Mononuclear cell (primary cell): ENCODE data around the gene RXFP1. TPM values are rescaled to one million over a fixed set of nuclear protein-coding genes. Genes with fewer than 3 reads are reported as not detected.

Experiments used
- H3K27me3 ChIP-seq: 2 replicates; pipeline ENCODE4 v1.6.0; 2011; ENCODE audit warnings: low read length, control low read depth; ENCODE audit not compliant: insufficient read depth
- H3K4me1 ChIP-seq: 2 replicates; pipeline ENCODE4 v1.5.1; 2011; ENCODE audit warnings: mild to moderate bottlenecking, low read length, control low read depth; ENCODE audit not compliant: insufficient read depth
- H3K4me3 ChIP-seq: 2 replicates; pipeline ENCODE4 v1.5.1; 2011; ENCODE audit warnings: mild to moderate bottlenecking, low read length, moderate library complexity
- H3K9me3 ChIP-seq: 2 replicates; pipeline ENCODE4 v1.5.1; 2011; ENCODE audit warnings: low read depth, mild to moderate bottlenecking, control low read depth, low read length
- total RNA-seq: library from RNA; depleted of rRNA; stranded (reverse); fragments of >200 nt; gene quantifications from one replicate; pipeline ENCODE4 v1.2.3, GENCODE V29; 2012

Gene RXFP1
- total RNA-seq, 1 donor = not detected

DNA sequence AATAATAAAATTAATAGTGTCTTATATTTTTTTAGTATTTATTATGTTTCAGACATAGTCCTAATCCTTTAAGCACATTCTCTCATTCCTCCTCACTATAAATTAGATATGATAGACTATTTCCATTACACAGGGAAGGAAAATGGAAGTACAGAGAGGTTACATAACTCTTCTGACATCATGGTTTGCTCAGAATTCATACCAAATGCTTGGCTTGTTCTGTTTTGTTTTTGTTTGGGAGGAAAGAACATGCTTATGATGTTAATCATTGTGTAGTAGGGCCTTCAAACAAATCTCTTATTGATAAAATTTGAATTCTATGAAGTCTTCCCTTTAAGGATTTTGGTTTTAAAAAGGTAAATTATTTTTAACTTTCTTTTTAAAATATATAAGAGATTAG is 59.5 kb downstream of the RXFP1 start:
- Histone ChIP-seq H3K27me3 (no peaks in the 10 kb centered on the region), H3K4me1 (no peaks in the 10 kb centered on the region), H3K4me3 (no peak overlapping the region)

DNA sequence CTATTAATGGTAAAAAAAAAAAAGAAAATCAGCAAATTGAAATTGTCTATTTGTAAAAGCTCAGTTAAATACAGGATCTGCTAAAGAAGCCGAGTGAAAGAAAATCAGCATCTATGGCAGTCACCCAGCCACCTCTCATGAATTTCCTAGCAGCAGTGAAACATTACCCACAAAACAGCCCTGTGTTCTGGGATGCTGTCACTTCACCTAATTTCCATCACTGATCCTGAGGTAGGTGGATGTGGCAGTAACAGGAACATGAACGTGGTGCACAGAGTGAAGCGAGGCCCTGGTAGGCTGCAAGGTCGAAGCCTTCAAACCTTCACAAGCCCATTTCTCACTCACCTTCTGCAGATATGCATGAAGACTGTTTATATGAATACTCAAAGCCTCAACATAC is 65.2 kb downstream of the RXFP1 start:
- Histone ChIP-seq H3K27me3 (peaks cover 8% of the 10 kb centered on the region), H3K4me1 (no peaks in the 10 kb centered on the region), H3K4me3 (no peak overlapping the region), H3K9me3 (no peaks in the 10 kb centered on the region)

More for the DNA sequence above, 59.5 kb downstream of the RXFP1 start:
- no peaks in the 10 kb centered on the region for H3K9me3 ChIP-seq

DNA sequence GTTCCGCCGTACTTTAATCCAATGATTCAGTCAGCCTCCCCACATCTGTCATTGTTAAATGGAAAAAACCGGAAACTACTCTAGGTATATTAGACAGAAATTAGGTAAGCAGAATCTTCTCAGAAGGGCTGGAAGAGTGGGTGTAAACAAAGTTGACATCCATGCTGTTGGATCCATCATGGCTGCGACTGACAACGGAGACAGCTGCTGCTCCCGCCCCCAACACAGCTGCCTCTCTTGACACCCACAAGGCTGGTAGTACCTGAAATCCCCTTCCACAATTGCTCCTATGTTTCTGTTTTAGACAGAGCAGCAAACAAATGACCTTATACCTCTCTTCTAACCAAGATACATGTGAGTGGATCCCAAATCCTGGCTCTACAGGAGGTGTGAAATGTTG is 66.6 kb downstream of the RXFP1 start:
- peaks cover 8% of the 10 kb centered on the region for H3K27me3 ChIP-seq
- H3K4me3 ChIP-seq = no peak overlapping the region
- H3K9me3 ChIP-seq = no peaks in the 10 kb centered on the region
- no peaks in the 10 kb centered on the region for H3K4me1 ChIP-seq

DNA sequence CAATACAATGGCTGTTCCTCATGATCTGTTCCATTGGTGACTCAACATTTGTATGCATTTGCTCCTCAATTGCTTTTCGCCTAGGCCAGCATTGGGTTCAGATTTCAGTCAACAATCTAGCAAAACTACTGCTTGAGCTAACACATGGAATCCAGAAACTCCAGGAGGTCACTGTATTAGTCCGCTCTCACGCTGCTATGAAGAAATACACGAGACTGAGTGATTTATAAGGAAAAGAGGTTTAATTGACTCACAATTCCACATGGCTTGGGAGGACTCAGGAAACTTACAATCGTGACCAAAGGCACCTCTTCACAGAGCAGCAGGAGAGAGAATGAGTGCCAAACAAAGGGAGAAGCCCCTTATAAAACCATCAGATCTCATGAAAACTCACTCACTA is 67.1 kb downstream of the RXFP1 start:
- H3K9me3 ChIP-seq = no peaks in the 10 kb centered on the region
- H3K4me3 ChIP-seq = no peak overlapping the region
- H3K4me1 ChIP-seq = no peaks in the 10 kb centered on the region
- H3K27me3 ChIP-seq = peaks cover 8% of the 10 kb centered on the region

DNA sequence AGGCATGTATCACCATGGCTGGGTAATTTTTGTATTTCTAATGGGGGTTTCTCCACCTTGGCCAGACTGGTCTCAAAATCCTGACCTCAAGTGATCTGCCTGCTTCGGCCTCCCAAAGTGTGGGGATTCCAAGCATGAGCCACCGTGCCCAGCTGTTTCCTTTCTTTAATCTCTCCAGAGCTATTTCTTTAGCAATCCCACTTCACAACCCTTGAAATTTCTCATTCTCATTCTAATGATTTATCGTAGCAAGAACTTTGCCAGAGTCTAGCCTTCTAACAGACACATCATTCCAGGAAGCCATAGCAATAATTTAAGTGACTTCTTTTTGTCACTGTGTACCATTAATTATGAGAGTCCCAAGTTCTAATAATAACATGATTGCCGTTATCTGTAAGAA is 68.6 kb downstream of the RXFP1 start:
- Histone ChIP-seq H3K27me3 (peaks cover 8% of the 10 kb centered on the region), H3K9me3 (no peaks in the 10 kb centered on the region), H3K4me3 (no peak overlapping the region), H3K4me1 (no peaks in the 10 kb centered on the region)

DNA sequence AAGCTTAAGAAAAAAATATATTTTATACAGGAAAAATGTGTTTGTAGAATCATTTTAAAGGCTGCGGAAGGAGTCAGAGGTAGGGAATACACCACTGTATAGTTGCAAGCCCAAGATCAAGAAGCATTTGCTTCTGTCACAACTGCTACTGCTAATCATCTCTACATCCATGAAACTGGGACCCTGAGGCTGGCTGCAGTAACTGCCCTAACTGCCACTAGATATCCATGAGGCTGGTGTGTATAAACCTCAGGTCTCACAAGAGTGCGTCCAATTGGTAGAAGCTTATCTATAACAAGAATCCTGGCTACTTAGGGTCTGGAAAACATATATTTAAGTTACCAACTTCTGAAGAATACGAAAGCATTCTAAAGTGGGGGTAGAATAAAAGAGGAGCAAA is 69.1 kb downstream of the RXFP1 start:
- Histone ChIP-seq H3K4me3 (no peak overlapping the region), H3K4me1 (no peaks in the 10 kb centered on the region), H3K27me3 (peaks cover 8% of the 10 kb centered on the region), H3K9me3 (no peaks in the 10 kb centered on the region)

DNA sequence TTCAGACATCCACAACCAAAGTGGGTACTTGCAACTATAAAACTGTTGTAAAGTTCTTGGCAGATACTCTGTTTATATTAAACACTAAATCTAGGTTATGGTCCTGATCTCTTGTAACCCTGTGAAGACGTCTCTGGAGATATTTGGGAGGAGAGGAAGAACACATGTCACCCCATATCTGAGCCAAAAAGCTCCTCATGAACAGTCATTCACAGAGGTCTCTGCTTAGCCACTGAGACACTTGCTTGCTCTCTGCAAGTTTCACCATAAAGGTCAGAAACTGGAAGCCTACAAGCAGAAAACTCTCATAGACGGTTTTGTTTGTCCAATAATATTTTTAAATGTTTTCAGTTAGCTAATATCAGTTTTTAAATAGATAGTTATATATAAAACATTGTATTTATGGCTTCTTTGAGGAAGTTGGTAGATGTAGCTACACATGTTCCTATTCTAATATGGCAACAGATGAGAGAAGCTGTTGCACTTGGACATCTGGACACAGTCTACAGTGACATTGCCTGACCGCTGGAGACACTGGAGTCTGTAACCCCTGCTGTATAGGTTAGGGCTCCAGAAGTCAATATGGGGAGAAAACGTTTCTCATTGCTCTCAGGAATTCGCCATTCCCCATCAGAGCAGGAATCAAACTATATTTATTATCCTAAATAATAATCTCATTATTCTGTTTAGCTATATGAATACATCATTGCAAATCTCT is 76.4 kb downstream of the RXFP1 start:
- H3K4me1 ChIP-seq = no peaks in the 10 kb centered on the region
- no peaks in the 10 kb centered on the region for H3K27me3 ChIP-seq
- H3K9me3 ChIP-seq = no peaks in the 10 kb centered on the region
- H3K4me3 ChIP-seq = no peak overlapping the region

DNA sequence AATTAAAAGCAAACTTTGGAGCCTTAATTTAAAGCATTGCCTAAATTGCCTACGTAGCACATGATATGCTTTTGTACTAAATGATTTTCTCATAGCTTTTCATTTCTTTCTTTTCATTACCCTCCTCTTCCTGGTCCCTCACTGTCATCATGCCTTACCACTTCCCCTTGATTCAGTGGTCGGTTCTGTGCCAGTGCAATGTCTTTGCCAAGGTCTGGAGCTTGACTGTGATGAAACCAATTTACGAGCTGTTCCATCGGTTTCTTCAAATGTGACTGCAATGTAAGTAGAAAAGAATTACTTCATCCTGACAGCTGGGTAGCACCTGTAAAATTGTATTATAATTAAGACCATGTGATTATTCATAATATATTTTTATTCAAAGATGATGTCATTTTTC is 77.5 kb downstream of the RXFP1 start:
- Histone ChIP-seq H3K9me3 (no peaks in the 10 kb centered on the region), H3K4me3 (no peak overlapping the region), H3K27me3 (no peaks in the 10 kb centered on the region), H3K4me1 (no peaks in the 10 kb centered on the region)

DNA sequence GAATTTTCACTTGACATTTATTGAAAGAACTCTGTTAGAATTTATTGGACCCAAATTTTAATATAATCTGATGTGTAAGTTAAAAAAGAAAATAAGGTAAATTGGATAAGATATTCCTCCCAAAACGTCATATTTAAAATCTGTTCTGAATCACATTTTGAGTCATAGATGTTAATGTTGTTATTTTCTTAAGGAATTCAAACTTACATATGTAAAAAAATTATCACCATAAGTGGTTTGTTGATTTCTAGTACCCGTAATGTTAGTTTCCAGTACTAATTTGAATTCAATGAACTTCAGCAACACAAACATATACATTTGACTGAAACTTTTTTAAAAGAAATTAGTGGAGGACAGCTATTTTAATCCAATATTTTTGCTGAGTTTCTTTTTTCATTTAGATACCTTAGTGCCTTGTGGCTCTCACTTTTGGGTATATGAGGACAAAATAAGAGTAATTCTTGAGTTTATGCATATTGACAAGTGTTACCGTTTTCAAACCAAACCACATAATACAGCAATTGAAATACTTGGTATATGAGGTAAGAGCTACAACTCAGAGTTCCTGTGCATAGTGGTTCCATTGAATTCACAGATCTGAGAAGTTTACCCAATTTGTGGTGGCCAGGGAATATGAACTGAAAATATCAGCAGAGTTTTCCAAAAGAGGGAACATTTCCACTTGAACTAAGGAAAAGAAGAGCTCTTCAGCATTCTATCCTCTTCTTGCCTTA is 78.2 kb downstream of the RXFP1 start:
- no peaks in the 10 kb centered on the region for H3K27me3 ChIP-seq
- no peaks in the 10 kb centered on the region for H3K4me1 ChIP-seq
- no peaks in the 10 kb centered on the region for H3K9me3 ChIP-seq
- H3K4me3 ChIP-seq = no peak overlapping the region

DNA sequence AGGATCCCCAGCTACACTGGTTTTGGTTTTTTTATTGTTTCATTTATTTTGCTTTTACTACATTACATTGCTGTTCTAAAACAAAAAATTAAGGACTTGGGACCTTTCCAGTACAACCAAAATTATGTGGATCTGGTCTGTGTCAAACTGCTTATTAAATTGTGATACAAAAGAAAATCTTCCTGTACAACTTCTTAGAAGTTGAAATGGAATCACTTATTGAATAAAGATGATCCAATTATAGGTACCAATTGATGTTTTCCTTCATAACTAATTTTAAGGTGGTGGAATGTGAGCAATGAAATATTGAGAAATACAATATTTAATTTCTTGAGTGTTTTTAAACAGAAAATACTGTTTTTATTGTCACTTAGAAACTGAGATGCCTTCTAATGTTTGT is 82.7 kb downstream of the RXFP1 start:
- no peak overlapping the region for H3K4me3 ChIP-seq
- peaks cover 2% of the 10 kb centered on the region for H3K4me1 ChIP-seq
- H3K27me3 ChIP-seq = no peaks in the 10 kb centered on the region
- no peaks in the 10 kb centered on the region for H3K9me3 ChIP-seq

DNA sequence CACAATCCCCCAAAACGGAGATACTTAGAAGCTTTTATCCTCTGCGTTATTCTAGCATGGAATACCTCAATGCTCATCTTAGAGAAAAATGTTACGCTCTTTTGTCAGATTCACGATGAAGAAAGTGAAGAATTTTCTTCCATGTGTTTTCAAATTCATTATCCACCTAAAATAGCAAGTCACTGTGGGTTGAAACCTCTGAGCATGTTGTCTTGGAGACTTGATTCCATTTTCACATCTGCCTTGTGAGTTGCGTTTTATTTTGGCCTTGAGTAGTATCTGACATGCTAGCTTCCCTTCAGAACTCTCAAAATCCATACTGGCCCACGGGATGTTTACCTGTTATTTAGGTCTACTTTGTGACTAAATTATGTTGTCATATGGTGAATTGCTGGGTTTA is 83.7 kb downstream of the RXFP1 start:
- H3K27me3 ChIP-seq = no peaks in the 10 kb centered on the region
- H3K4me1 ChIP-seq = peaks cover 12% of the 10 kb centered on the region
- no peaks in the 10 kb centered on the region for H3K9me3 ChIP-seq
- H3K4me3 ChIP-seq = no peak overlapping the region

DNA sequence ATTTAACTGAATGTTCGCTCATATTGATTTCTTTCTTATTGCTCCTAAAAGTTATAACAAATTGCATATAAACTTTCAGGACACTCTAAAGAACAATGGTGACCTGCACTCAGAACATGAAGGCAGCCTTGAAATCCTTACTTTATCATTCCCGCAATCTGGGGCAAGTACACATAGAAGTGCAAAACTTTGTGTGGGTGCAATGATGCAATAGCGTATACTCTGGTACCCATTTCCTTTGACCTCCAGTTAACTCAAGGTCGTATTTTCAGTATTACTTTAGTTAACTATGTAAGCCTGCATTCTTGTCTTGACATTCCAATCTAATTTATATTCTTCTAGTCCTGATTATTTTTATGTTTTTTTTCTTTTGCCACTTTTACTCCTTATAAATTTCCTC is 85.3 kb downstream of the RXFP1 start:
- H3K4me3 ChIP-seq = no peak overlapping the region
- H3K9me3 ChIP-seq = no peaks in the 10 kb centered on the region
- H3K27me3 ChIP-seq = no peaks in the 10 kb centered on the region
- peaks cover 26% of the 10 kb centered on the region for H3K4me1 ChIP-seq

DNA sequence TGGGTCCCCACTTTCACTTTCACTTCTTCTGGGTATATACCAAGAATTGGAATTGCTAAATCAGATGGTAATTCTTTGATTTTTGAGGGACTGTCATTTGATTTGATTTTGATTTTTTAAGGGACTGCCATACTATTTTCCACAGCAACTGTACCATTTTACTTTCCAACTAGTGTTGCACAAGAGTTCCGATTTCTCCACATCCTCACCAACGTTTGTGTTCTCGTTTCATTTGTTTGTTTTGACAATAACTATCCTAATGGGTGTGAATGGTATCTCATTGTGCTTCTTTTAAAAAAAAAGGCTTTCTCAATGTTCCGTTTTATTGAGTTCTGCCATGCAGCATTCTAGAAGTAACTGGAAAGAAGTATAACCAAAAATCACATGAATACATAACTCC is 87.4 kb downstream of the RXFP1 start:
- Histone ChIP-seq H3K4me1 (peaks cover 26% of the 10 kb centered on the region), H3K27me3 (no peaks in the 10 kb centered on the region), H3K9me3 (no peaks in the 10 kb centered on the region), H3K4me3 (no peak overlapping the region)

DNA sequence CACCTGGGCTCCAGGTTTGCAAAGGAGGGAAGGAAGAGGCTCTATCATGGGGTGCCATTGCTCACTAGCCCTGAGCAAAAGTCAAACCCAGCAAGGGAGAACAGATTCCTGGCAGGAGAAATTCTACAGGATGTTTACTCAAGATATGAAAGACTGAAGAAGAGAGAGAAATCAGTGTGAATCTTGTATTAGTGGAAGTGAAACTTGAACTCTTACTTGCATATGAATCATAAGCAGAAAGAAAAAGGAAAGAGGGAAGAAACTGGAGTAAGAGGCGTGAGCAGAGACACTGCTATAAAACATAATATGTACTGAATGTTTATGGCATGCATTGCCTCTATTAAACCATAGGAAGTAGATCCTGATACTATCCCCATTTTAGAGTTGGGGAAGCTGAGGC is 89.1 kb downstream of the RXFP1 start:
- Histone ChIP-seq H3K27me3 (no peaks in the 10 kb centered on the region), H3K4me1 (peaks cover 26% of the 10 kb centered on the region), H3K9me3 (no peaks in the 10 kb centered on the region), H3K4me3 (no peak overlapping the region)

DNA sequence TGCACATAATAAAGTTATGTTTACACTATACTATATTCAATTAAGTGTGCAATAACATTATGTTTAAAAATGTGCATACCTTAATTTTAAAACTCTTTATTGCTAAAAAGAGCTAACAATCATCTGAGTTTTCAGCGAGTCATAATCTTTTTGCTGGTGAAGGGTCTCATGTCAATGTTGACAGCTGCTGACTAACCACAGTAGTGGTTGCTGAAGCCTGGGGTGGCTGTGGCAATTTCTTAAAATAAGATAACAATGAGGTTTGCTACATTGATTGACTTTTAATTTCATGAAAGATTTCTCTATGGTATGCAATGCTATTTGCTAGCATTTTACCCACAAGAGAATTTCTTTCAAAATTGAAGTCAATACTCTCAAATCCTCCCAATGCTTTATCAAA is 91.4 kb downstream of the RXFP1 start:
- Histone ChIP-seq H3K4me1 (peaks cover 26% of the 10 kb centered on the region), H3K9me3 (no peaks in the 10 kb centered on the region), H3K4me3 (no peak overlapping the region), H3K27me3 (no peaks in the 10 kb centered on the region)

DNA sequence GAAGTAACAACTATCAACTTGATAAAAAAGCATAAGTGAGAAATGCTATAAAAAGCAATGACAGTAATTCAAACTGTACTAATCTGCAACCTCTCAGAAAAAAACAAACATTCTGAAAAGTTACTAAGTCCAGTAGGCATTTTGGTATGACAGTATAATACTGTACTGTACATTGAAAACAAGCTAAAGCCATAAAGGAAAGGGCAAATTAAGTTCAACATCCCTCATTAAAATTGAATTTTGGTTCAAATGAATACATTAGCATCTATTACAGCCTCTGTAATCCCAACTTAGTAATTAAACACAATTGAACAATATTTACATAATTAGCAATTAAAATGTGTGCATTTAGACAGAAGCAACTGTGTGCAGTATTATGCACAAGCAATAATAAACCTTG is 96.3 kb downstream of the RXFP1 start:
- no peaks in the 10 kb centered on the region for H3K27me3 ChIP-seq
- no peaks in the 10 kb centered on the region for H3K4me1 ChIP-seq
- H3K9me3 ChIP-seq = no peaks in the 10 kb centered on the region
- no peak overlapping the region for H3K4me3 ChIP-seq
